Gastroesophageal sphincter (tissue), 4 donors: ENCODE results near the gene MTUS2. TPM values are rescaled to one million over a fixed set of nuclear protein-coding genes. Genes with fewer than 3 reads are reported as not detected.

Experiments
- ATAC-seq: fragments of 150-250 bp; one replicate; pipeline ENCODE4 v1.9.1; 2016; ENCODE audit warnings: mild to moderate bottlenecking, moderate library complexity
- H3K27ac ChIP-seq, 4 donors: fragments of 200-600 bp; sonication (generic) in 3 of 4; 1 replicate in 3 of 4; 2 replicates in 1 of 4; pipeline ENCODE4 v1.5.1; 2016 to 2019
- H3K27me3 ChIP-seq: fragments of 200-600 bp; sonication (generic); one replicate; pipeline ENCODE4 v1.5.1; 2019
- H3K36me3 ChIP-seq, 2 donors: fragments of 200-600 bp; sonication (generic); one replicate each; pipeline ENCODE4 v1.5.1; 2019; ENCODE audit warnings: control low read depth in 1 of 2
- H3K4me1 ChIP-seq, 3 donors: fragments of 200-600 bp; sonication (generic); 1 replicate in 2 of 3; 2 replicates in 1 of 3; pipeline ENCODE4 v1.5.1; 2016 to 2019; ENCODE audit warnings: control low read depth in 2 of 3
- H3K4me3 ChIP-seq, 2 donors: fragments of 200-600 bp; sonication (generic); one replicate each; pipeline ENCODE4 v1.5.1; 2019; ENCODE audit warnings: mild to moderate bottlenecking in 1 of 2, moderate library complexity in 1 of 2
- H3K9me3 ChIP-seq, 3 donors: fragments of 200-600 bp; sonication (generic); one replicate each; pipeline ENCODE4 v1.5.1; 2017 to 2019; ENCODE audit warnings: control low read depth in 2 of 3
- CTCF ChIP-seq, 4 experiments: fragments of 200-600 bp in 2 of 4; fragments of 450-650 bp in 2 of 4; sonication (generic) in 1 of 4; IDR thresholded peaks; one replicate each; pipeline ENCODE4 v1.5.1; 2017 to 2019; ENCODE audit warnings: antibody characterized with exemption in 4 of 4, mild to moderate bottlenecking in 2 of 4, moderate library complexity in 2 of 4
- EP300 ChIP-seq: sonication (generic); formaldehyde crosslinking; IDR thresholded peaks from one replicate; pipeline ENCODE4 v1.6.1; 2017; ENCODE audit warnings: antibody characterized with exemption, mild to moderate bottlenecking
- POLR2A ChIP-seq, 2 donors: fragments of 450-650 bp; IDR thresholded peaks; one replicate each; pipeline ENCODE4 v1.6.1; 2017; ENCODE audit warnings: antibody characterized with exemption in 2 of 2, mild to moderate bottlenecking in 2 of 2, moderate library complexity in 1 of 2
- POLR2AphosphoS5 ChIP-seq: sonication (generic); formaldehyde crosslinking; IDR thresholded peaks from one replicate; pipeline ENCODE4 v1.6.1; 2017; ENCODE audit warnings: antibody characterized with exemption
- WGBS, 2 donors: methylation state at CpG; one replicate each; pipeline ENCODE4 v1.1.5; 2018; ENCODE audit warnings: low coverage in 1 of 2; 5-methylcytosine and 5-hydroxymethylcytosine counted together
- total RNA-seq, 4 donors: library from RNA; depleted of rRNA; stranded (reverse); fragments of >200 nt; gene quantifications; one replicate each; pipeline ENCODE4 v1.1.0, GENCODE V29; 2016

Gene MTUS2
- total RNA-seq, 4 donors from 2014 or later = 0.67 to 36.7 (median 18.4) TPM

- TF ChIP-seq POLR2AphosphoS5 = no peak
- no peak for TF ChIP-seq POLR2A (IDR thresholded peaks at IDR 0.05)
- TF ChIP-seq CTCF (IDR thresholded peaks at IDR 0.05) = no peak
- TF ChIP-seq EP300 = no peak
- Histone ChIP-seq H3K4me3 (no peak overlapping the region), H3K9me3 (no peaks in the 10 kb centered on the region), H3K36me3 (peaks cover 0 to 4% of the 10 kb centered on the region in 2 donors), H3K27ac (no peak overlapping the region), H3K4me1 (no peaks in the 10 kb centered on the region), H3K27me3 (no peaks in the 10 kb centered on the region)
- WGBS, 2 donors = 77 to 85% methylated on average over 3 to 4 of the region's 4 CpGs
- no peak for ATAC-seq
These were observed 662.4 kb downstream of the MTUS2 start for GRCh38 chr13:29482504-29482903.

GRCh38 chr13:29483211-29483610, 663.1 kb downstream of the MTUS2 start:
- no peak for ATAC-seq

GRCh38 chr13:29483623-29484022, 663.5 kb downstream of the MTUS2 start:
- H3K4me3 ChIP-seq = no peak overlapping the region
- no peak for TF ChIP-seq EP300
- TF ChIP-seq CTCF (IDR thresholded peaks at IDR 0.05) = no peak
- TF ChIP-seq POLR2A (IDR thresholded peaks at IDR 0.05) = no peak
- TF ChIP-seq POLR2AphosphoS5 = no peak
- no peaks in the 10 kb centered on the region for H3K27me3 ChIP-seq
- no peak overlapping the region for H3K27ac ChIP-seq
- H3K36me3 ChIP-seq = peaks cover 0 to 9% of the 10 kb centered on the region in 2 donors
- H3K9me3 ChIP-seq = no peaks in the 10 kb centered on the region
- ATAC-seq = no peak
- H3K4me1 ChIP-seq = no peaks in the 10 kb centered on the region
- WGBS, 2 donors = 75 to 92% methylated on average over 1 to 3 of the region's 4 CpGs

More at GRCh38 chr13:29483211-29483610, 663.1 kb downstream of the MTUS2 start:
- TF ChIP-seq EP300 (no peak), POLR2A (IDR thresholded peaks at IDR 0.05) (no peak)
- Histone ChIP-seq H3K9me3 (no peaks in the 10 kb centered on the region), H3K27ac (no peak overlapping the region), H3K27me3 (no peaks in the 10 kb centered on the region), H3K4me3 (no peak overlapping the region), H3K36me3 (peaks cover 0 to 9% of the 10 kb centered on the region in 2 donors), H3K4me1 (no peaks in the 10 kb centered on the region)
- WGBS, 2 donors = 81% methylated on average over 6 of the region's 15 CpGs; no CpG with 5 or more reads in 1 of the 2 donors

- H3K4me1 ChIP-seq = no peaks in the 10 kb centered on the region
- no peak overlapping the region for H3K4me3 ChIP-seq
- no peaks in the 10 kb centered on the region for H3K27me3 ChIP-seq
- WGBS, 2 donors = 50% methylated on average over 1 of the region's 7 CpGs; no CpG with 5 or more reads in 1 of the 2 donors
- no peak for TF ChIP-seq EP300
- no peak for TF ChIP-seq POLR2A (IDR thresholded peaks at IDR 0.05)
- TF ChIP-seq CTCF (IDR thresholded peaks at IDR 0.05) = no peak
- TF ChIP-seq POLR2AphosphoS5 = no peak
- ATAC-seq = no peak
- no peak overlapping the region for H3K27ac ChIP-seq
- H3K36me3 ChIP-seq = peaks cover 0 to 9% of the 10 kb centered on the region in 2 donors
- no peaks in the 10 kb centered on the region for H3K9me3 ChIP-seq
These were observed 664.1 kb downstream of the MTUS2 start for GRCh38 chr13:29484236-29484635.

GRCh38 chr13:29484796-29485195, 664.7 kb downstream of the MTUS2 start:
- Histone ChIP-seq H3K4me1 (no peaks in the 10 kb centered on the region), H3K4me3 (no peak overlapping the region), H3K9me3 (no peaks in the 10 kb centered on the region), H3K36me3 (peaks cover 0 to 9% of the 10 kb centered on the region in 2 donors), H3K27me3 (no peaks in the 10 kb centered on the region), H3K27ac (no peak overlapping the region)
- ATAC-seq = no peak
- 94 to 100% methylated on average over 1 to 2 of the region's 7 CpGs for WGBS, 2 donors
- no peak for TF ChIP-seq POLR2AphosphoS5

- H3K9me3 ChIP-seq = no peaks in the 10 kb centered on the region
- no peak for TF ChIP-seq CTCF (IDR thresholded peaks at IDR 0.05)
- TF ChIP-seq POLR2A (IDR thresholded peaks at IDR 0.05) = no peak
- no peak for TF ChIP-seq EP300
- TF ChIP-seq POLR2AphosphoS5 = no peak
- no peaks in the 10 kb centered on the region for H3K27me3 ChIP-seq
- no peak for ATAC-seq
- WGBS, 2 donors = 58 to 69% methylated on average over 3 of the region's 3 CpGs
- H3K36me3 ChIP-seq = peaks cover 0 to 9% of the 10 kb centered on the region in 2 donors
- H3K4me3 ChIP-seq = no peak overlapping the region
- no peak overlapping the region for H3K27ac ChIP-seq
- H3K4me1 ChIP-seq = no peaks in the 10 kb centered on the region
These were observed 666.4 kb downstream of the MTUS2 start for GRCh38 chr13:29486551-29486950.
